GM12801 (cell line): Measurements from ENCODE around the gene PTPN23.

Source experiments
- TF ChIP-seq, protein P1 (sequence below): IDR thresholded peaks from one replicate; pipeline ENCODE4 v1.5.1; 2011; ENCODE audit warnings: control low read depth; ENCODE audit not compliant: insufficient read length; ENCODE audit errors: extremely low read depth

Gene PTPN23

DNA sequence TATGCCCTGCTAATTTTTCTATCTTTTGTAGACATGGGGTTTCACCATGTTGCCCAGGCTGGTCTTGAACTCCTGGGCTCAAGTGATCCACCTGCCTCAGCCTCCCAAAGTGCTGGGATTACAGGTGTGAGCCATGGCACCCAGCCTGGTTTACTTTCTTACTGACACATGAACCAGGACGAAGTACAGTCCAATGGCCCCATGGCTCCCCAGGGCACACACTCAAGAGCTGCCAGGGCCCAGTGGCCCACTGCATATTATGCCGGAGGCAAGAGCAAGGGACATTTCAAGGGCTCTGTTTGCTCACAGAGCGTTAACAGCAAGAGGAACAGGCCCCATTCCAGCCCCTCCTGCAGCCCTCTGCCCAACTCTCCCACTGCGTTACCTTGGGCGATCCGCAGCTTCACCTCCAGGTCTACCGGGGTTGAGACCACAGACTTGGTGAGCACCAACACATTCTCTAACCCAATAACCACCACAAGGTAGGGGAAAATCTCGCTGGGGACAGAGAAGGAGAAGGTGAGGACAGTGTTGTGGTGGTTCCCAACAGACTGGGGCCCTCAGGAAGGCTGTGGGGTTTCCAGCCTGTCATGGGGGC is 42.8 kb downstream of the PTPN23 start:
- TF ChIP-seq, protein P1, sequence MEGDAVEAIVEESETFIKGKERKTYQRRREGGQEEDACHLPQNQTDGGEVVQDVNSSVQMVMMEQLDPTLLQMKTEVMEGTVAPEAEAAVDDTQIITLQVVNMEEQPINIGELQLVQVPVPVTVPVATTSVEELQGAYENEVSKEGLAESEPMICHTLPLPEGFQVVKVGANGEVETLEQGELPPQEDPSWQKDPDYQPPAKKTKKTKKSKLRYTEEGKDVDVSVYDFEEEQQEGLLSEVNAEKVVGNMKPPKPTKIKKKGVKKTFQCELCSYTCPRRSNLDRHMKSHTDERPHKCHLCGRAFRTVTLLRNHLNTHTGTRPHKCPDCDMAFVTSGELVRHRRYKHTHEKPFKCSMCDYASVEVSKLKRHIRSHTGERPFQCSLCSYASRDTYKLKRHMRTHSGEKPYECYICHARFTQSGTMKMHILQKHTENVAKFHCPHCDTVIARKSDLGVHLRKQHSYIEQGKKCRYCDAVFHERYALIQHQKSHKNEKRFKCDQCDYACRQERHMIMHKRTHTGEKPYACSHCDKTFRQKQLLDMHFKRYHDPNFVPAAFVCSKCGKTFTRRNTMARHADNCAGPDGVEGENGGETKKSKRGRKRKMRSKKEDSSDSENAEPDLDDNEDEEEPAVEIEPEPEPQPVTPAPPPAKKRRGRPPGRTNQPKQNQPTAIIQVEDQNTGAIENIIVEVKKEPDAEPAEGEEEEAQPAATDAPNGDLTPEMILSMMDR = no peak

DNA sequence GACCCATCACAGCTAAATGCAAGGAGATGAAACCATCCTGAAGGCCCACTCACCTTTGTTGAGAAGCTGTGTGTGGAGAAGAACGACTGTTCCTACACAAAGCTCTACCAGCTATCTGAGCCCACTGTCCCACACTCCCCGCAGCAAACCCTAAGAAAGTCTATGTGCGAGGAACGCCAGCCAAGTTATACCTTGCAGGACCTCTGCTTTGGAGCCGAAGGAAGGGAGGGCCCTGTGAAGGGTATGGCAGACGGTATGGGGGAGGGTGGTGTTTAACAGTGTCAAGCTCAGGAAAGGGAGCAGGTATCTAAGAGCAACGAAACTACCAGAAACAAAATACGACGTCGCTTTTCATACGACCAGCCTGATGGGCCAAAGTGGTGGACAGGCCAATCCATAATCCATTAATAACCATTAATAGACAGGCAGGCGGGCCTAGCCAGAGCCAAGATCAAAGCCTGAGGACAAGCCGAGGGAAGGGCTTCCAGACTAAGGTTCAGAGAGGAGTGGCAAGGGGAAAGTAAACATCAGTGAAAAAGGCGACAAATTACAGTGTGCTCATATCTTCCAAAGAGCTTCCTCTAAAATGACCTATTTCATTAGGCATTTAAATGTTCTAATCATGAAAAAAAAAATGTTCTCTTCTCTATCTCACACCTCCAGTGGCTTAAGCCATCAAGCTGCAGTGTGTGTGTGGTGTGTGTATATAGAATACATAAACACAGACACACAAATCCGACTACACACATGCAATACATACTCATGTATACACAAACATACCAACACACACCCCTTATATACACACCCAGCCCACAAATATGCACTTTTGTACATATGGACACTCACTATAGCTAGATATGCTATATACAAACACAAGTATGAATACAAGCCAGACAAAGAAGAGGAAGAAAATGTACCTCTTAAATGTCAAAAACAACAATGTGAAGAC is 43.9 kb downstream of the PTPN23 start:
- TF ChIP-seq, protein P1 = no peak

GRCh38 chr3:47425383-47425778 is 44.6 kb downstream of the PTPN23 start:
- TF ChIP-seq, protein P1 = no peak

DNA sequence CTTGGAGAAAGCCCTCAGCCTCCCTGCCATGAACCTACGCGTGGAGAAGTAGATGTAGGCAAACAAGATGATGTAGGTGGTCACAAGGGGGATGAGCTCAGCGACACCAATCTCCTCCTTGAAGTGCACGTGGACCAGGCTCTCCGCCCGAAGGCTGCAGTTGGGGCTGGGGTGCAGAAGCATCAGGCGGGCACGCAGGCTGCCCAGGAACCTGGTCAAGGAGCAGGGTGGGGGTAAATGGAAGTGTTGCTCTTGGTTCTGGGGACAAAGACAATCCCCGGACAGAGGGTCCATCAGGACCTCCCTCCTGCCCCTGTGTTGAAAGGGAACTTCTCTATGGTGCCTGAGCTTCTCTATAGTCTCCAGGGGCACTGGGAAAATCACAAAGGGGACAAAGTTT is 45.1 kb downstream of the PTPN23 start:
- TF ChIP-seq, protein P1 = no peak

- TF ChIP-seq, protein P1 = no peak
Measured at GRCh38 chr3:47427866-47428265, 47.0 kb downstream of the PTPN23 start.

DNA sequence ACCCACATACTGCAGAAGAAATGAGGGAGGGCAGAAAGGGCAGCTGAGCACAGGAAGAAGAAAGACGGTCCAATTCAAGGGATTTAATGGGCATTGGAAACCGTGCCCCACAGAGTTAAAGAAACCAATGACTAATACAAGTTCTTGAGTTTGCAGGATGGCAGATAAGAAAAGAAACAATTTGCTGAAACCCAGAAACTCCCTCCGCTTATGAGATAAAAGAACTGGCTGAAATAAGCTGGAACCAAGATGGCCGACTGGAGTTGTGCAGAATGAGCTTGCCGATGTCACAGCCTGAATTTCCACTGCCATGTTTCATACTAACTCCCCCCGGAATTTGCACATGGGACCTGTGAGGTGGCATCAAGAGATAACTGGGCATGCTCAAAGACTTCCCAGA is 47.8 kb downstream of the PTPN23 start:
- TF ChIP-seq, protein P1 = no peak

GRCh38 chr3:47429476-47430270 is 48.9 kb downstream of the PTPN23 start:
- TF ChIP-seq, protein P1 = no peak
